Hematopoietic multipotent progenitor cell treated with erythropoietin and hydrocortisone succinate and interleukin-3 and kit ligand, for 17 days (in vitro differentiated cells): ENCODE results near the gene SLC25A36.
A peak's percentile ranks its signal among the peaks of the same experiment; 100 is the strongest.

Source experiments
- DNase-seq: peaks from one replicate; pipeline ENCODE4 v3.0.0-alpha.2; 2015; ENCODE audit warnings: low spot score

The SLC25A36 gene

GRCh38 chr3:140941434-140942220 is at the start of gene SLC25A36:
SLC25A36 (plus strand) TSS chr3:140941836; CDS start chr3:140942055, 219 bp downstream.
- peak; percentile 95 for DNase-seq

- no peak for DNase-seq
Measured at GRCh38 chr3:140896997-140897396, 44.6 kb upstream of the SLC25A36 start.

GRCh38 chr3:140898340-140899180 is 43.1 kb upstream of the SLC25A36 start:
- peak; percentile 52 for DNase-seq

- no peak for DNase-seq
Measured at GRCh38 chr3:140899363-140899762, 42.3 kb upstream of the SLC25A36 start.

GRCh38 chr3:140902791-140903190 is 38.8 kb upstream of the SLC25A36 start:
- DNase-seq, result no peak

GRCh38 chr3:140903196-140903595 is 38.4 kb upstream of the SLC25A36 start:
- no peak for DNase-seq

- DNase-seq, result no peak
Measured at GRCh38 chr3:140904521-140904920, 37.1 kb upstream of the SLC25A36 start.

GRCh38 chr3:140905559-140905958 is 36.1 kb upstream of the SLC25A36 start:
- DNase-seq, result no peak

- no peak for DNase-seq
Measured at GRCh38 chr3:140906785-140907184, 34.9 kb upstream of the SLC25A36 start.

- no peak for DNase-seq
Measured at GRCh38 chr3:140910860-140911259, 30.8 kb upstream of the SLC25A36 start.

- no peak for DNase-seq
Measured at GRCh38 chr3:140911822-140912221, 29.8 kb upstream of the SLC25A36 start.

GRCh38 chr3:140913728-140914127 is 27.9 kb upstream of the SLC25A36 start:
- no peak for DNase-seq

- DNase-seq, result no peak
Measured at GRCh38 chr3:140914384-140914945, 27.2 kb upstream of the SLC25A36 start.

- no peak for DNase-seq
Measured at GRCh38 chr3:140916603-140917002, 25.0 kb upstream of the SLC25A36 start.

- no peak for DNase-seq
Measured at GRCh38 chr3:140917772-140918171, 23.9 kb upstream of the SLC25A36 start.

- DNase-seq, result no peak
Measured at GRCh38 chr3:140920029-140920428, 21.6 kb upstream of the SLC25A36 start.

GRCh38 chr3:140922634-140923033 is 19.0 kb upstream of the SLC25A36 start:
- no peak for DNase-seq

GRCh38 chr3:140924097-140924873 is 17.4 kb upstream of the SLC25A36 start:
- no peak for DNase-seq

- DNase-seq, result no peak
Measured at GRCh38 chr3:140927279-140928069, 14.2 kb upstream of the SLC25A36 start.

GRCh38 chr3:140929446-140929845 is 12.2 kb upstream of the SLC25A36 start:
- no peak for DNase-seq

GRCh38 chr3:140931016-140931454 is 10.6 kb upstream of the SLC25A36 start:
- no peak for DNase-seq
